Mucosa of descending colon (tissue), 3 donors: ENCODE results near the gene CORT. TPM values are rescaled to one million over a fixed set of nuclear protein-coding genes. Genes with fewer than 3 reads are reported as not detected.
"Not testable (repeated sequence)": the region's sequence is repeated elsewhere in the genome, so short reads cannot be mapped to it uniquely, and the experiment has no call there.

Experiments used
- ATAC-seq: fragments of 200-7000 bp; cut with Tn5 transposase; one replicate; pipeline ENCODE4 v1.9.1; 2020; ENCODE audit warnings: mild to moderate bottlenecking, moderate library complexity
- DNase-seq, 3 donors: peaks; one replicate each; pipeline ENCODE4 v3.0.0-alpha.2; 2020
- H3K36me3 ChIP-seq: fragments of 200-600 bp; one replicate; pipeline ENCODE4 v1.8.0; 2021; ENCODE audit warnings: low read depth, mild to moderate bottlenecking
- H3K4me1 ChIP-seq: fragments of 200-600 bp; one replicate; pipeline ENCODE4 v1.8.0; 2021; ENCODE audit warnings: low read depth, mild to moderate bottlenecking
- H3K4me3 ChIP-seq: fragments of 200-600 bp; one replicate; pipeline ENCODE4 v1.8.0; 2021; ENCODE audit warnings: mild to moderate bottlenecking
- H3K9me3 ChIP-seq: fragments of 200-600 bp; one replicate; pipeline ENCODE4 v1.8.0; 2021; ENCODE audit warnings: mild to moderate bottlenecking
- CTCF ChIP-seq: fragments of 200-600 bp; IDR thresholded peaks from one replicate; pipeline ENCODE4 v1.8.0; 2022; ENCODE audit warnings: antibody characterized with exemption, mild to moderate bottlenecking
- intact Hi-C, 2 donors: fragments of 100-400 bp; cut with DNase I in 1 of 2; cut with micrococcal nuclease in 1 of 2; formaldehyde crosslinking; loops; one replicate each; pipeline versions ENCODE4 v1.11.0 to v1.11.1; 2022; cut with DNase I, micrococcal nuclease
- total RNA-seq, 3 donors: library from RNA; stranded (reverse); fragmentation: NEBNext Ultra II Directional in 2 of 3; extraction: Animal tissue kit (Norgen Biotek cat#: 25700) in 2 of 3; gene quantifications; one replicate each; pipeline versions ENCODE4 v1.2.1 to v1.2.4, GENCODE V29; 2021 to 2023
- donor health status: DM: no; HTN: no; CAD: no; lungs with moderate emphysema.
- donor health status: DM: no; HTN: no; CAD: no.
- donor health status: DM: no; HTN: yes; CAD: no.

CORT gene
- total RNA-seq, 3 donors from 2014 or later = 0.32 to 0.43 TPM; not detected in 1

GRCh38 chr1:10419351-10419750, 30.5 kb upstream of the CORT start:
- ATAC-seq (no peak), DNase-seq (no peak)
- H3K36me3 ChIP-seq = no peaks in the 10 kb centered on the region
- intact Hi-C loops = no loop called here
- no peak overlapping the region for H3K4me3 ChIP-seq
- H3K9me3 ChIP-seq = no peaks in the 10 kb centered on the region
- no peak for TF ChIP-seq CTCF
- no peaks in the 10 kb centered on the region for H3K4me1 ChIP-seq

- ATAC-seq (no peak), DNase-seq (no peak)
- intact Hi-C loops = loop anchor here in 1 of 2 donors (10.0 kb wide), 1 partner anchor 47 kb away; no protein-coding TSS in a partner anchor
- no peak for TF ChIP-seq CTCF
- Histone ChIP-seq H3K9me3 (no peaks in the 10 kb centered on the region), H3K4me1 (no peaks in the 10 kb centered on the region), H3K36me3 (no peaks in the 10 kb centered on the region), H3K4me3 (no peak overlapping the region)
These were observed 28.2 kb upstream of the CORT start for GRCh38 chr1:10421637-10422036.

DNA sequence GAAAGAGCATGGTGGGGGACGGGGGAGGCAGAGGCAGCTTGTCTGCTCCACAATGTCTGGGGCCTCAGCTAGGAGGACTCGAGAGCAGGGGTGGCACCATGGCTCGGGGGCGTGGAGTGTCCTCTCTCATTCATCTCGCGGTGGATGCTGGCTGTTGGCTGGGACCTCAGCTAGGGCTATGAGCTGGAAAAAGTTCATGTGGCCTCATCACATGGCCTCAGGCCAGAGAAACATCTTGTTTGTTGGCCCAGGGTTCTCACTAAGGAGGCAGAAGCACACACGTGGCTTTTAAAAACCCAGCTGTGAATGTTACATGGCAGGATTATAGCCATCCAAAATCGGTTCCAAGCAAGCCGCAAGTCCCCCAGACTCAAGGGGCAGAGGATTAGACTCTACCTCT, 25.8 kb upstream of the CORT start:
- intact Hi-C loops = loop anchor here in 1 of 2 donors (10.0 kb wide), 1 partner anchor 49 kb away; no protein-coding TSS in a partner anchor
- Histone ChIP-seq H3K4me3 (no peak overlapping the region), H3K4me1 (no peaks in the 10 kb centered on the region), H3K9me3 (no peaks in the 10 kb centered on the region), H3K36me3 (no peaks in the 10 kb centered on the region)
- peak; percentile 22 for ATAC-seq
- no peak for TF ChIP-seq CTCF
- peak in 1 of 3 donors; percentile 37 for DNase-seq

DNA sequence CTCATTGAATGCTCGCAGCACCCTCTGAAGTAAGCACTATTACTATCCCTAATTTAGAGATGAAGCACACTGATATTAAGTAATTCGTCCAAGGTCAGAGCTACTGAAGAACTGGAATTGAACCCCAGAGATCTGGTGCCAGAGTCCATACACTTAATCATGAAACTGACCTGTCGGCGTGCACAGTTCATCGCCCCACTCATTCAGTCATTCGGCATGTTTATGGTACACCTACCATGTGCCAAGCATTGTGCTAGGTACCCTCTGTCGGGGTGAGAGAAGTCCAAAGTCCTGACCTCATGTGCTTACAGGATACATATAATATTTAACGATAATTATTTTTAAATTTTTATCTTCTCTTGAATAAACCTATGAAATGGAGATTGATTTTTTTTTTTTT, 25.2 kb upstream of the CORT start:
- H3K36me3 ChIP-seq = no peaks in the 10 kb centered on the region
- DNase-seq (no peak), ATAC-seq (no peak)
- H3K9me3 ChIP-seq = no peaks in the 10 kb centered on the region
- H3K4me3 ChIP-seq = no peak overlapping the region
- peaks cover 3% of the 10 kb centered on the region for H3K4me1 ChIP-seq
- no peak for TF ChIP-seq CTCF
- intact Hi-C loops = loop anchor here in 1 of 2 donors (10.0 kb wide), 1 partner anchor 50 kb away; no protein-coding TSS in a partner anchor

GRCh38 chr1:10425826-10426534, 23.9 kb upstream of the CORT start:
- not testable (repeated sequence) for DNase-seq
- intact Hi-C loops = loop anchor here in 1 of 2 donors (10.0 kb wide), 1 partner anchor 51 kb away; no protein-coding TSS in a partner anchor

DNA sequence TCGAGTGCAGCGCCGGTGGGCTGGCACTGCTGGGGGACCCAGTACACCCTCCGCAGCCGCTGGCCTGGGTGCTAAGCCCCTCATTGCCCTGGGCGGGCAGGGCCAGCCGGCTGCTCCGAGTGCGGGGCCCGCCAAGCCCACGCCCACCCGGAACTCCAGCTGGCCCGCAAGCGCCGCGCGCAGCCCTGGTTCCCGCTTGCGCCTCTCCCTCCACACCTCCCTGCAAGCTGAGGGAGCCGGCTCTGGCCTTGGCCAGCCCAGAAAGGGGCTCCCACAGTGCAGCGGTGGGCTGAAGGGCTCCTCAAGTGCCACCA, 23.3 kb upstream of the CORT start:
- intact Hi-C loops = loop anchor here in 1 of 2 donors (10.0 kb wide), 1 partner anchor 52 kb away; no protein-coding TSS in a partner anchor
- DNase-seq, H3K36me3 ChIP-seq, H3K4me3 ChIP-seq, H3K4me1 ChIP-seq, ATAC-seq, H3K9me3 ChIP-seq: not testable (repeated sequence)

More at GRCh38 chr1:10425826-10426534, 23.9 kb upstream of the CORT start:
- ATAC-seq, H3K36me3 ChIP-seq, H3K4me1 ChIP-seq, H3K4me3 ChIP-seq, H3K9me3 ChIP-seq: not testable (repeated sequence)
